Lung (tissue), 12 donors: Measurements from ENCODE around the gene EPHB6. TPM values are rescaled to one million over a fixed set of nuclear protein-coding genes. Genes with fewer than 3 reads are reported as not detected.

ENCODE experiments used
- ATAC-seq: fragments of 200-7000 bp; cut with Tn5 transposase; one replicate; pipeline ENCODE4 v1.9.1; 2020; ENCODE audit warnings: moderate number of reproducible peaks; ENCODE audit not compliant: insufficient read depth, low FRiP score
- DNase-seq, 3 donors: peaks; one replicate each; pipeline ENCODE4 v3.0.0-alpha.2; 2013 to 2017
- H3K27ac ChIP-seq, 2 donors: one replicate each; pipeline ENCODE4 v1.5.1; 2013; ENCODE audit warnings: mild to moderate bottlenecking in 2 of 2, moderate library complexity in 2 of 2, control low read depth in 1 of 2, inconsistent platforms in 1 of 2, low read depth in 1 of 2, low read length in 1 of 2
- H3K27me3 ChIP-seq, 3 donors: one replicate each; pipeline ENCODE4 v1.5.1; 2013; ENCODE audit warnings: low read length in 2 of 3; ENCODE audit not compliant: control insufficient read depth in 3 of 3, insufficient read depth in 3 of 3
- H3K36me3 ChIP-seq, 4 donors: one replicate each; pipeline ENCODE4 v1.5.1; 2013; ENCODE audit warnings: low read length in 4 of 4, mild to moderate bottlenecking in 1 of 4, moderate library complexity in 1 of 4; ENCODE audit not compliant: control insufficient read depth in 4 of 4, insufficient read depth in 4 of 4
- H3K4me1 ChIP-seq, 5 donors: one replicate each; pipeline ENCODE4 v1.5.1; 2013; ENCODE audit warnings: low read length in 5 of 5, mild to moderate bottlenecking in 2 of 5, moderate library complexity in 1 of 5; ENCODE audit not compliant: control insufficient read depth in 5 of 5, insufficient read depth in 5 of 5
- H3K4me3 ChIP-seq: one replicate; pipeline ENCODE4 v1.5.1; 2013; ENCODE audit warnings: mild to moderate bottlenecking, control low read depth, moderate library complexity
- H3K9ac ChIP-seq, 2 donors: one replicate each; pipeline ENCODE4 v1.5.1; 2013; ENCODE audit warnings: low read length in 2 of 2, control low read depth in 1 of 2; ENCODE audit not compliant: insufficient read depth in 1 of 2
- H3K9me3 ChIP-seq, 4 donors: one replicate each; pipeline ENCODE4 v1.5.1; 2013; ENCODE audit warnings: low read length in 3 of 4, mild to moderate bottlenecking in 1 of 4, moderate library complexity in 1 of 4; ENCODE audit not compliant: control insufficient read depth in 4 of 4, insufficient read depth in 3 of 4
- WGBS, 2 donors: extraction: QIAGEN DNeasy Blood & Tissue Kit; methylation state at CpG; one replicate each; pipeline ENCODE4 v1.1.7; 2013; 5-methylcytosine and 5-hydroxymethylcytosine counted together
- polyA plus RNA-seq, 2 donors: library from polyadenylated mRNA; stranded (reverse); fragments of 200-250 nt; gene quantifications; one replicate each; pipeline ENCODE4 v1.2.1, GENCODE V29; 2013
- total RNA-seq, 2 donors: library from RNA; depleted of rRNA in 1 of 2; stranded (reverse); fragments of >200 nt in 1 of 2; gene quantifications; one replicate each; pipeline ENCODE4 v1.2.1, GENCODE V29; 2014 to 2021
- TF ChIP-seq, protein P1 (sequence below): IDR thresholded peaks from 2 replicates; pipeline ENCODE4 v1.5.1; 2012; ENCODE audit warnings: mild to moderate bottlenecking; ENCODE audit errors: control extremely low read depth, extremely low read depth
- donor health status: control.
- donor health status: control.
- donor health status: Bipolar disorder and iron deficiency.
- donor health status: healthy.
- donor health status: DM: yes; HTN: yes; CAD: no.

Gene EPHB6
- total and polyA plus RNA-seq, 4 donors = 3.2 to 18.8 (median 13.5) TPM

DNA sequence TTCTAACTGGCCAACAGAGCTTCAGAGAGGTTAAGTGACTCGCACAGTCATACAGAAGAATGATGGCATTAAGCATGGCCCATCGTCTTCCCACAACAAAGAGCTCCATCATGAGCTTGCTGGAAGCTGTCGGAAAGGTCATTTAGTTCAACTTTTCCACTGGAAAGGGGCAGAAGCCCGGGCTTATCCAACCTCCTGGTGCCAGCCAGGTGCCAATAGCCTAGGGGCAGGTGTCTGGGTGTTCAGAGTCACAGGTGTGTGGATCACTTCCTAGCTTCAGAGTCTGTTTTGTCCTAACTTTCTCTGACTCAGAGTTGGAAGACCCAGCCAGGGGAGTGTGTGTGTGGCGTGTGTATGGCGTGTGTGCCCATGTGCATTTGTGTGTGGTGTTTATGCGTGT is 32.0 kb downstream of the EPHB6 start:
- Histone ChIP-seq H3K4me3 (no peak overlapping the region), H3K9ac (no peak overlapping the region), H3K36me3 (no peaks in the 10 kb centered on the region), H3K4me1 (peaks cover 0 to 19% (median 0%) of the 10 kb centered on the region in 5 donors), H3K27ac (no peak overlapping the region), H3K9me3 (no peaks in the 10 kb centered on the region), H3K27me3 (no peaks in the 10 kb centered on the region)
- DNase-seq (peak in 1 of 3 donors; percentile 4), ATAC-seq (no peak)
- TF ChIP-seq, protein P1, sequence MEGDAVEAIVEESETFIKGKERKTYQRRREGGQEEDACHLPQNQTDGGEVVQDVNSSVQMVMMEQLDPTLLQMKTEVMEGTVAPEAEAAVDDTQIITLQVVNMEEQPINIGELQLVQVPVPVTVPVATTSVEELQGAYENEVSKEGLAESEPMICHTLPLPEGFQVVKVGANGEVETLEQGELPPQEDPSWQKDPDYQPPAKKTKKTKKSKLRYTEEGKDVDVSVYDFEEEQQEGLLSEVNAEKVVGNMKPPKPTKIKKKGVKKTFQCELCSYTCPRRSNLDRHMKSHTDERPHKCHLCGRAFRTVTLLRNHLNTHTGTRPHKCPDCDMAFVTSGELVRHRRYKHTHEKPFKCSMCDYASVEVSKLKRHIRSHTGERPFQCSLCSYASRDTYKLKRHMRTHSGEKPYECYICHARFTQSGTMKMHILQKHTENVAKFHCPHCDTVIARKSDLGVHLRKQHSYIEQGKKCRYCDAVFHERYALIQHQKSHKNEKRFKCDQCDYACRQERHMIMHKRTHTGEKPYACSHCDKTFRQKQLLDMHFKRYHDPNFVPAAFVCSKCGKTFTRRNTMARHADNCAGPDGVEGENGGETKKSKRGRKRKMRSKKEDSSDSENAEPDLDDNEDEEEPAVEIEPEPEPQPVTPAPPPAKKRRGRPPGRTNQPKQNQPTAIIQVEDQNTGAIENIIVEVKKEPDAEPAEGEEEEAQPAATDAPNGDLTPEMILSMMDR = no peak
- 76 to 85% methylated on average over 7 of the region's 7 CpGs for WGBS, 2 donors

DNA sequence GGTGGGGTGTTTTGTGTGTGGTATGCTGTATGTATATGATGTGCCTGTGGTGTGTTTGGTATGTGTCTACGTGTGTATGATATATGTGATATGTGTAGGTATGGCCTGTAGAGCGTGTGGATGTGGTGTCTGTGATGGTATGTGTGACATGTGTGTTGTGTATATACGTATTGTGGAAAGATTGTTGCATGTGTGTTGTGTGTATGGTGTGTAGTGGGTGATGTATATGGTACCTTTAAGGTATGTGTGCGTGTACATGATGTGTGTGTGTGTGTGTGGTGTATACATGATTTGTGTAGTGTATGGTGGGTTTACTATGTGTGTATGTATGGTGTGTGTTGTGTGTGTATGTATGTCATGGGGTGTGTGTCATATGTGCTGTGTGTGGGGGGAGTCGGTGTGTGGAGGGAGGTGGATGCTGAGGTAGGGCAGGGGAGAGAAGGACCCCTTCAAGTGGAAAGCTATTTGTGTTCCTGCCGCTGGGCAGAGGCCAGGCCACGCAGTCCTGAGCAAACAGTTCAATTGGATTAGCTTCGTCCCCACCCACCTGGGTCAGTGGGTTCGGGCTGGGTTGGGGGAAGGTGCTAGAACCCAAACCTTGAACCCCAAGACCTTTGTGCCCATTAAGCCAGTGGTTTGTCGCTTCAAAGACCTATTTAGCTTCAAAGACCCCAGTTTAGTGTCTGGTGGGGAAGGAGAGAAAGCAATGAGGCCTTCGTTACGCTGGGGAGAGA is 32.6 kb downstream of the EPHB6 start:
- Histone ChIP-seq H3K36me3 (no peaks in the 10 kb centered on the region), H3K27ac (no peak overlapping the region), H3K27me3 (no peaks in the 10 kb centered on the region), H3K4me3 (no peak overlapping the region), H3K4me1 (peaks cover 0 to 19% (median 0%) of the 10 kb centered on the region in 5 donors), H3K9ac (no peak overlapping the region), H3K9me3 (no peaks in the 10 kb centered on the region)
- TF ChIP-seq, protein P1 = no peak
- DNase-seq (peak in 1 of 3 donors; percentile 7), ATAC-seq (no peak)
- 84 to 85% methylated on average over 12 of the region's 12 CpGs for WGBS, 2 donors

DNA sequence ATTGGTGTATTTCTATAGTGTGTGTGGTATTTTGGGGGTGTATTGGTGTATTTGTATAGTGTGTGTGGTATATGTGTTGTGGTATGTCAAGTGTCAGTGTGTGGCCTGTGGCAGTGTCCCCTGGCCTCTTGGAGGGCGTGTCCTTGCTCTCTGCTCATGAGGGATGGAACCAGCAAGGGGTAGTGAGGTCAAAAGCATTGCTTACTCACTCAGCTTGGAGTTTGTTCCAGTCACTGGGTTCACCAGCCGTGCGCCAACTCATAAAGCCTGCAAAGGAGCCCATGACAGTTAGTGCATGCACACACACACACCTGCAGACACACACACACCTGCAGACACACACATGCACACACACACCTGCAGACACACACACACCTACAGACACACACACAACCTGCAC is 34.9 kb downstream of the EPHB6 start:
- no peak overlapping the region for H3K27ac ChIP-seq
- TF ChIP-seq, protein P1 = no peak
- no peak for ATAC-seq
- 61 to 76% methylated on average over 3 of the region's 3 CpGs for WGBS, 2 donors
- H3K4me1 ChIP-seq = peaks cover 0 to 19% (median 0%) of the 10 kb centered on the region in 5 donors
- no peaks in the 10 kb centered on the region for H3K36me3 ChIP-seq
- no peaks in the 10 kb centered on the region for H3K9me3 ChIP-seq
- H3K9ac ChIP-seq = no peak overlapping the region
- no peaks in the 10 kb centered on the region for H3K27me3 ChIP-seq
- DNase-seq = peak in 1 of 3 donors; percentile 7
- no peak overlapping the region for H3K4me3 ChIP-seq
